Ishikawa (cell line): ENCODE data around the gene KIRREL3.

Source experiments
- CEBPB ChIP-seq: IDR thresholded peaks from 2 replicates; pipeline ENCODE4 v1.6.1; 2012
- CREB1 ChIP-seq: IDR thresholded peaks from 2 replicates; pipeline ENCODE4 v1.6.1; 2012; ENCODE audit warnings: low read depth
- EGR1 ChIP-seq: IDR thresholded peaks from 2 replicates; pipeline ENCODE4 v1.6.1; 2012
- EP300 ChIP-seq: IDR thresholded peaks from 2 replicates; pipeline ENCODE4 v1.6.1; 2012; ENCODE audit warnings: borderline replicate concordance
- FOXM1 ChIP-seq: IDR thresholded peaks from 2 replicates; pipeline ENCODE4 v1.6.1; 2012; ENCODE audit warnings: low read depth, borderline replicate concordance
- NFIC ChIP-seq: IDR thresholded peaks from 2 replicates; pipeline ENCODE4 v1.6.1; 2012
- RAD21 ChIP-seq: IDR thresholded peaks from 2 replicates; pipeline ENCODE4 v1.6.1; 2012; ENCODE audit warnings: low read depth
- TCF12 ChIP-seq: IDR thresholded peaks from 2 replicates; pipeline ENCODE4 v1.6.1; 2012; ENCODE audit warnings: low read depth
- TEAD4 ChIP-seq: IDR thresholded peaks from 2 replicates; pipeline ENCODE4 v1.6.1; 2012
- YY1 ChIP-seq: IDR thresholded peaks from 2 replicates; pipeline ENCODE4 v1.6.1; 2012; ENCODE audit warnings: low read depth
- TF ChIP-seq, protein P1 (sequence below): IDR thresholded peaks from 2 replicates; pipeline ENCODE4 v1.6.1; 2012
- TF ChIP-seq, protein P2 (sequence below): IDR thresholded peaks from 2 replicates; pipeline ENCODE4 v1.6.1; 2012; ENCODE audit warnings: low read depth, mild to moderate bottlenecking
- TF ChIP-seq, protein P3 (sequence below): IDR thresholded peaks from 2 replicates; pipeline ENCODE4 v1.6.1; 2012

DNA sequence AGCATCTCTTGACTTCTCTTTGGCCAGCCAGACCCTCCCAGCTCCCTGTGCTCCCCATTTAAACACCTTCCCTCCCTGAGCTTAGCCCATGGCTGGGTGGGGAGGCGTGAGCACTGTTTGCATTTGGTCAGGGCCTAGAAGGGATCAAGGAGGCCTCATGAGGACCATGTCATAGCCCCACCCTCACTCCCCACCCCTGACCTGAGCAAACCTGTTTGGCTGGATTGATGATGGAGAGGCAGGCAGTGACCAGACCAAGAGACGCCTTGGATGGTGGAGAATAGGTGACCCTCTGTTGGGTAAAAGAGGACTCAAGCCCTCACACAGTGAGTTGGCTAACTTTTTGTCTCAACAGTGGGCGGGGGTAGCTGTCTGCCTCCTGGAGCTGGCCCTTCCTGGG, 595.2 kb downstream of the KIRREL3 start:
- TF ChIP-seq EGR1 = no peak
- no peak for TF ChIP-seq RAD21
- TF ChIP-seq CREB1 = no peak
- TF ChIP-seq YY1 = no peak
- no peak for TF ChIP-seq EP300
- TF ChIP-seq, protein P1, sequence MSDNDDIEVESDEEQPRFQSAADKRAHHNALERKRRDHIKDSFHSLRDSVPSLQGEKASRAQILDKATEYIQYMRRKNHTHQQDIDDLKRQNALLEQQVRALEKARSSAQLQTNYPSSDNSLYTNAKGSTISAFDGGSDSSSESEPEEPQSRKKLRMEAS = no peak
- no peak for TF ChIP-seq NFIC
- TF ChIP-seq, protein P2, sequence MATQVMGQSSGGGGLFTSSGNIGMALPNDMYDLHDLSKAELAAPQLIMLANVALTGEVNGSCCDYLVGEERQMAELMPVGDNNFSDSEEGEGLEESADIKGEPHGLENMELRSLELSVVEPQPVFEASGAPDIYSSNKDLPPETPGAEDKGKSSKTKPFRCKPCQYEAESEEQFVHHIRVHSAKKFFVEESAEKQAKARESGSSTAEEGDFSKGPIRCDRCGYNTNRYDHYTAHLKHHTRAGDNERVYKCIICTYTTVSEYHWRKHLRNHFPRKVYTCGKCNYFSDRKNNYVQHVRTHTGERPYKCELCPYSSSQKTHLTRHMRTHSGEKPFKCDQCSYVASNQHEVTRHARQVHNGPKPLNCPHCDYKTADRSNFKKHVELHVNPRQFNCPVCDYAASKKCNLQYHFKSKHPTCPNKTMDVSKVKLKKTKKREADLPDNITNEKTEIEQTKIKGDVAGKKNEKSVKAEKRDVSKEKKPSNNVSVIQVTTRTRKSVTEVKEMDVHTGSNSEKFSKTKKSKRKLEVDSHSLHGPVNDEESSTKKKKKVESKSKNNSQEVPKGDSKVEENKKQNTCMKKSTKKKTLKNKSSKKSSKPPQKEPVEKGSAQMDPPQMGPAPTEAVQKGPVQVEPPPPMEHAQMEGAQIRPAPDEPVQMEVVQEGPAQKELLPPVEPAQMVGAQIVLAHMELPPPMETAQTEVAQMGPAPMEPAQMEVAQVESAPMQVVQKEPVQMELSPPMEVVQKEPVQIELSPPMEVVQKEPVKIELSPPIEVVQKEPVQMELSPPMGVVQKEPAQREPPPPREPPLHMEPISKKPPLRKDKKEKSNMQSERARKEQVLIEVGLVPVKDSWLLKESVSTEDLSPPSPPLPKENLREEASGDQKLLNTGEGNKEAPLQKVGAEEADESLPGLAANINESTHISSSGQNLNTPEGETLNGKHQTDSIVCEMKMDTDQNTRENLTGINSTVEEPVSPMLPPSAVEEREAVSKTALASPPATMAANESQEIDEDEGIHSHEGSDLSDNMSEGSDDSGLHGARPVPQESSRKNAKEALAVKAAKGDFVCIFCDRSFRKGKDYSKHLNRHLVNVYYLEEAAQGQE = no peak
- TF ChIP-seq FOXM1 = no peak
- TF ChIP-seq CEBPB = no peak
- TF ChIP-seq TEAD4 = no peak
- TF ChIP-seq, protein P3, sequence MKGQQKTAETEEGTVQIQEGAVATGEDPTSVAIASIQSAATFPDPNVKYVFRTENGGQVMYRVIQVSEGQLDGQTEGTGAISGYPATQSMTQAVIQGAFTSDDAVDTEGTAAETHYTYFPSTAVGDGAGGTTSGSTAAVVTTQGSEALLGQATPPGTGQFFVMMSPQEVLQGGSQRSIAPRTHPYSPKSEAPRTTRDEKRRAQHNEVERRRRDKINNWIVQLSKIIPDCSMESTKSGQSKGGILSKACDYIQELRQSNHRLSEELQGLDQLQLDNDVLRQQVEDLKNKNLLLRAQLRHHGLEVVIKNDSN = no peak
- no peak for TF ChIP-seq TCF12
